ENCODE measurements around the gene FAM120AOS. TPM values are rescaled to one million over a fixed set of nuclear protein-coding genes. Genes with fewer than 3 reads are reported as not detected.

FAM120AOS gene
- total RNA-seq, 1 donor from 2014 or later = 27.9 TPM

Other genes starting within 250 kb of the FAM120AOS start
- 79.5 and 99.2 TPM in 2 replicates for gene FAM120A, start 1.9 kb downstream of the FAM120AOS start, total RNA-seq
- gene PHF2, start 123.0 kb upstream of the FAM120AOS start, total RNA-seq = 19.3 and 22.9 TPM in 2 replicates

All from glomerular endothelial cell (primary cell).